ENCODE data around the gene STXBP6.

The STXBP6 gene

GRCh38 chr14:24904533-24904932 lies 145.4 kb downstream of the STXBP6 start:
- ATAC-seq, result no peak
- no peak for TF ChIP-seq ESRRG (CRISPR knock-in tag; IDR thresholded peaks at IDR 0.05)
- TF ChIP-seq ZNF70 (CRISPR knock-in tag; IDR thresholded peaks at IDR 0.05), result no peak
- TF ChIP-seq TCF4 (CRISPR knock-in tag; IDR thresholded peaks at IDR 0.05; ENCODE audit: borderline replicate concordance), result no peak
- no peak for TF ChIP-seq POU6F1 (CRISPR knock-in tag; IDR thresholded peaks at IDR 0.05; ENCODE audit: borderline replicate concordance, low read depth)
- no peak for TF ChIP-seq OSR1 (CRISPR knock-in tag; IDR thresholded peaks at IDR 0.05)
- no peak for TF ChIP-seq ZC3H10 (CRISPR knock-in tag; IDR thresholded peaks at IDR 0.05)
- TF ChIP-seq GLIS3 (CRISPR knock-in tag; IDR thresholded peaks at IDR 0.05), result no peak
- no peak for TF ChIP-seq ZFP3 (CRISPR knock-in tag; IDR thresholded peaks at IDR 0.05)
- no peak for TF ChIP-seq PATZ1 (CRISPR knock-in tag; IDR thresholded peaks at IDR 0.05; ENCODE audit: borderline replicate concordance)
- no peak for TF ChIP-seq ISL1 (CRISPR knock-in tag; IDR thresholded peaks at IDR 0.05)
- TF ChIP-seq ZNF8 (CRISPR knock-in tag; IDR thresholded peaks at IDR 0.05), result no peak
- no peak for TF ChIP-seq CREB5 (CRISPR knock-in tag; IDR thresholded peaks at IDR 0.05; ENCODE audit: low read depth)
- no peak for TF ChIP-seq TOX (CRISPR knock-in tag; IDR thresholded peaks at IDR 0.05; ENCODE audit: borderline replicate concordance)
- no peak for TF ChIP-seq CSDC2 (CRISPR knock-in tag; IDR thresholded peaks at IDR 0.05)
- TF ChIP-seq ARNTL (CRISPR knock-in tag; IDR thresholded peaks at IDR 0.05; ENCODE audit: borderline replicate concordance, low read depth), result no peak
- no peak for TF ChIP-seq PPARA (CRISPR knock-in tag; IDR thresholded peaks at IDR 0.05; ENCODE audit: borderline replicate concordance)
- no peak for TF ChIP-seq ZFP30 (CRISPR knock-in tag; IDR thresholded peaks at IDR 0.05)

GRCh38 chr14:24903337-24903736 lies 146.6 kb downstream of the STXBP6 start:
- no peak; the same call in 1 of the 3 replicates for ATAC-seq
- no peak for TF ChIP-seq SNAI2 (CRISPR knock-in tag; IDR thresholded peaks at IDR 0.05)
- TF ChIP-seq ZC3H10 (CRISPR knock-in tag; IDR thresholded peaks at IDR 0.05), result no peak
- no peak for TF ChIP-seq OSR1 (CRISPR knock-in tag; IDR thresholded peaks at IDR 0.05)
- no peak for TF ChIP-seq GLIS3 (CRISPR knock-in tag; IDR thresholded peaks at IDR 0.05)
- no peak for TF ChIP-seq ISL1 (CRISPR knock-in tag; IDR thresholded peaks at IDR 0.05)
- TF ChIP-seq TSHZ2 (CRISPR knock-in tag; IDR thresholded peaks at IDR 0.05), result no peak
- TF ChIP-seq ARNTL (CRISPR knock-in tag; IDR thresholded peaks at IDR 0.05; ENCODE audit: borderline replicate concordance, low read depth), result no peak
- no peak for TF ChIP-seq ZNF8 (CRISPR knock-in tag; IDR thresholded peaks at IDR 0.05)
- TF ChIP-seq PPARA (CRISPR knock-in tag; IDR thresholded peaks at IDR 0.05; ENCODE audit: borderline replicate concordance), result no peak
- TF ChIP-seq ZFP3 (CRISPR knock-in tag; IDR thresholded peaks at IDR 0.05), result no peak
- TF ChIP-seq BACH2 (CRISPR knock-in tag; IDR thresholded peaks at IDR 0.05; ENCODE audit: borderline replicate concordance), result no peak
- no peak for TF ChIP-seq RARB (CRISPR knock-in tag; IDR thresholded peaks at IDR 0.05)
- no peak for TF ChIP-seq CSDC2 (CRISPR knock-in tag; IDR thresholded peaks at IDR 0.05)
- TF ChIP-seq ZFP30 (CRISPR knock-in tag; IDR thresholded peaks at IDR 0.05), result no peak

- TF ChIP-seq ARNTL (CRISPR knock-in tag; IDR thresholded peaks at IDR 0.05; ENCODE audit: borderline replicate concordance, low read depth) (no peak), PATZ1 (CRISPR knock-in tag; IDR thresholded peaks at IDR 0.05; ENCODE audit: borderline replicate concordance) (no peak), ZFP30 (CRISPR knock-in tag; IDR thresholded peaks at IDR 0.05) (no peak), ESRRG (CRISPR knock-in tag; IDR thresholded peaks at IDR 0.05) (no peak), POU6F1 (CRISPR knock-in tag; IDR thresholded peaks at IDR 0.05; ENCODE audit: borderline replicate concordance, low read depth) (no peak), ZFP3 (CRISPR knock-in tag; IDR thresholded peaks at IDR 0.05) (no peak), GLIS3 (CRISPR knock-in tag; IDR thresholded peaks at IDR 0.05) (no peak), CSRNP3 (CRISPR knock-in tag; IDR thresholded peaks at IDR 0.05) (no peak), ISL1 (CRISPR knock-in tag; IDR thresholded peaks at IDR 0.05) (no peak)
- no peak for ATAC-seq
Measured at GRCh38 chr14:24900269-24901100, 149.5 kb downstream of the STXBP6 start.
